ENCODE measurements around the gene VANGL1. TPM values are rescaled to one million over a fixed set of nuclear protein-coding genes. Genes with fewer than 3 reads are reported as not detected.

The VANGL1 gene
- total RNA-seq, 1 experiment from 2014 or later, result 13.6 TPM

DNA sequence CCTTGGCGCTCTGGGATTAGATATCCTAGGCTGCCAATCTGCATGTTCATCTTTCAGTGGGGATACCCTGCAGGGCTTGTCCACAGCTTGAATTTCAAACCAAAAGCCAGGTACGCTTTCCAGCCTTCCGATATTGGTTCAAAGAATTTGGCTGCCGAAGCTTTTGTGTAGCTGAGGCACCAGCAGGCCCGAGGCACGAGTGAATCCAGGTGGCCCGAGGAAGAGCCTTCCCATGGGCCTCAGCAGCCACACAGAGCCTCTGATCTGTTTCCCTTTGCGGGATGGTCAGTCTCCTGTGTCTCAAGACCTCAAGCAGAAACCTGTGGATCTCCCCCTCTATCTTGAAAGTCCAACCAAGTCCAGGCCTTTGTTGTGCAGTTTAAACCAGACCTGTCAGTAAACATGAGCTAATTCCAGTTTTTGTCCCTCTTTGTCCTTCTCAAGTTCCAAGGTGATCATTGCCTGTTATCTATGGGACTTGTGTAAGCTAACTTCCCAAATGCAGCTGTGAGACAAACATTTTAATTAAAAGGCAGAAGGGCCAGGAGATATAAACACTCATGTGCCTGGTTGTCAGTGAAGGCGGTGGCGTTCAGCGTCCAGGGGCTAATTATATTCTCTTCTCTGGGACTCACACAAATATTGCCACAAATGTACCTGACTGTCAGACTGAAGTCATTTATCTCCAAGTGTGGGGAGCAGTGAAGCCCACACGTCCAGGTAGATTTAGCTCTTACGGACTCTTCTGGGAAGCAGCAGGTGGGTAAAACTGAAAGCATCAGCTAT lies 30.6 kb downstream of the VANGL1 start:
- H3K4me1 Mint-ChIP-seq, result peaks cover 4 to 15% of the 10 kb centered on the region in 2 experiments
- Histone ChIP-seq H2BK20ac (ENCODE audit: low read depth, low read length, poor library complexity, severe bottlenecking) (no peak overlapping the region), H2BK120ac (ENCODE audit: low read depth, low read length, poor library complexity, severe bottlenecking) (no peak overlapping the region), H4K20me1 (ENCODE audit: control insufficient read depth, insufficient read depth, insufficient read length) (peaks cover 3% of the 10 kb centered on the region), H4K91ac (ENCODE audit: insufficient read length, low read depth, low read length) (no peak overlapping the region), H3K9ac (ENCODE audit: extremely low read depth, insufficient read length, low read length) (no peak overlapping the region), H2BK15ac (ENCODE audit: low read depth, low read length) (no peak overlapping the region), H3K56ac (ENCODE audit: insufficient read length, low read depth, low read length) (no peak overlapping the region), H4K8ac (replicated peaks; ENCODE audit: insufficient read length, low read depth, low read length) (no peak overlapping the region), H3K4ac (ENCODE audit: low read depth, low read length) (no peak overlapping the region), H3K79me1 (ENCODE audit: insufficient read depth, low read depth, low read length, poor library complexity, severe bottlenecking) (no peaks in the 10 kb centered on the region), H3K18ac (ENCODE audit: insufficient read length, low read depth, low read length) (no peak overlapping the region), H3K79me2 (ENCODE audit: insufficient read depth, low read length) (no peaks in the 10 kb centered on the region), H2BK5ac (ENCODE audit: insufficient read length, low read length) (no peak overlapping the region), H2AK5ac (ENCODE audit: insufficient read length, low read length) (no peak overlapping the region), H2AFZ (ENCODE audit: low read length) (no peak overlapping the region), H3K14ac (ENCODE audit: insufficient read depth, low read length) (no peak overlapping the region), H3K27me3 (ENCODE audit: insufficient read depth, low read length) (no peaks in the 10 kb centered on the region), H3K23ac (ENCODE audit: insufficient read length, low read depth, low read length) (no peak overlapping the region), H3K9me3 (ENCODE audit: control insufficient read depth, low read depth, low read length) (no peaks in the 10 kb centered on the region), H2BK12ac (ENCODE audit: insufficient read length, low read depth, low read length) (no peak overlapping the region), H3K23me2 (ENCODE audit: insufficient read length, low read depth, low read length, poor library complexity, severe bottlenecking) (no peaks in the 10 kb centered on the region), H3T11ph (ENCODE audit: low read length) (no peak overlapping the region), H3K27ac (ENCODE audit: insufficient read length, low read depth, low read length) (no peak overlapping the region), H4K5ac (ENCODE audit: insufficient read length, low read depth, low read length) (no peak overlapping the region), H3K4me1 (ENCODE audit: insufficient read depth, low read length) (no peaks in the 10 kb centered on the region), H3K4me2 (ENCODE audit: insufficient read depth, insufficient read length, low read length) (no peak overlapping the region)
- H3K36me3 Mint-ChIP-seq (ENCODE audit: insufficient read depth in 1 of 3, low read depth in 3 of 3), result peaks cover 13 to 23% (median 20%) of the 10 kb centered on the region in 3 experiments
- no peaks in the 10 kb centered on the region for H3K27me3 Mint-ChIP-seq (ENCODE audit: low read depth)
- peak overlapping the region in 2 of 3 experiments; percentile 0 to 51; a peak in 1 of 7 replicates for H3K27ac Mint-ChIP-seq
- no peak for DNase-seq
- TF ChIP-seq, protein P1, sequence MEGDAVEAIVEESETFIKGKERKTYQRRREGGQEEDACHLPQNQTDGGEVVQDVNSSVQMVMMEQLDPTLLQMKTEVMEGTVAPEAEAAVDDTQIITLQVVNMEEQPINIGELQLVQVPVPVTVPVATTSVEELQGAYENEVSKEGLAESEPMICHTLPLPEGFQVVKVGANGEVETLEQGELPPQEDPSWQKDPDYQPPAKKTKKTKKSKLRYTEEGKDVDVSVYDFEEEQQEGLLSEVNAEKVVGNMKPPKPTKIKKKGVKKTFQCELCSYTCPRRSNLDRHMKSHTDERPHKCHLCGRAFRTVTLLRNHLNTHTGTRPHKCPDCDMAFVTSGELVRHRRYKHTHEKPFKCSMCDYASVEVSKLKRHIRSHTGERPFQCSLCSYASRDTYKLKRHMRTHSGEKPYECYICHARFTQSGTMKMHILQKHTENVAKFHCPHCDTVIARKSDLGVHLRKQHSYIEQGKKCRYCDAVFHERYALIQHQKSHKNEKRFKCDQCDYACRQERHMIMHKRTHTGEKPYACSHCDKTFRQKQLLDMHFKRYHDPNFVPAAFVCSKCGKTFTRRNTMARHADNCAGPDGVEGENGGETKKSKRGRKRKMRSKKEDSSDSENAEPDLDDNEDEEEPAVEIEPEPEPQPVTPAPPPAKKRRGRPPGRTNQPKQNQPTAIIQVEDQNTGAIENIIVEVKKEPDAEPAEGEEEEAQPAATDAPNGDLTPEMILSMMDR (conservative IDR thresholded peaks at IDR 0.05), result no peak
- H3K9me3 Mint-ChIP-seq, result no peaks in the 10 kb centered on the region
- WGBS (ENCODE audit: extremely low coverage, insufficient read length, low lambda C conversion rate), result no CpG with 5 or more reads among the region's 13 CpGs
- H3K4me3 Mint-ChIP-seq, result no peak overlapping the region

Data from H9 (cell line).